ENCODE measurements around the gene MITF. TPM values are rescaled to one million over a fixed set of nuclear protein-coding genes. Genes with fewer than 3 reads are reported as not detected.
A peak's percentile ranks its signal among the peaks of the same experiment; 100 is the strongest.

MITF gene
- total and polyA plus RNA-seq, 4 donors: 0.91 to 2.9 (median 2.3) TPM

DNA sequence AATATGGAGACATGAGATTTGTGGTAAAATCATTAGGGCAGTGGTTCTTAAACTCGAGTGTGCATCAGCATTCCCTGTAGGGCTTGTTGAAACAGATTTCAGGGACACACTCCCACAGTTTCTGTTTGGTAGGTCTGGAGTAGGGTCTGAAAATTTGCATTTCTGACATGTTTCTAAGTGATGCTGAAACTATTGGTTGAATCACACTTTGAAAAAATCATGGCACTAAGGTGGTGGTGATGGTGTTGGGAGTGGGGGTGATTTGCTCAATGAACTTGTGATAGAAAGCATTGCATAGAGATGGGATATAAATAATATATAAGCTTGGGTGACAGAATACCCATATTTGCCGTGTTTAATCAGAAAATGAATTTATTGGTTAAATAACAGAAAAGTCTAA is 11.3 kb downstream of the MITF start:
- Histone ChIP-seq H3K27ac (ENCODE audit: low read depth in 1 of 2, low read length in 2 of 2) (no peak overlapping the region), H3K4me1 (ENCODE audit: control insufficient read depth in 4 of 4, insufficient read depth in 4 of 4, low read length in 3 of 4) (no peaks in the 10 kb centered on the region), H3K9ac (ENCODE audit: low read depth in 1 of 2, low read length in 2 of 2) (no peak overlapping the region), H3K27me3 (ENCODE audit: control insufficient read depth in 4 of 4, insufficient read depth in 4 of 4, low read length in 3 of 4) (no peaks in the 10 kb centered on the region), H3K4me3 (ENCODE audit: low read depth in 1 of 3, low read length in 3 of 3) (no peak overlapping the region), H3K9me3 (ENCODE audit: control insufficient read depth in 4 of 4, low read length in 3 of 4) (no peaks in the 10 kb centered on the region), H3K36me3 (ENCODE audit: control insufficient read depth in 4 of 4, insufficient read depth in 3 of 4, low read depth in 1 of 4, low read length in 3 of 4) (no peaks in the 10 kb centered on the region)
- 82% methylated on average over 2 of the region's 2 CpGs for WGBS
- TF ChIP-seq NR2F2 (IDR thresholded peaks at IDR 0.05) (no peak), RAD21 (IDR thresholded peaks at IDR 0.05) (no peak)
- TF ChIP-seq, protein P1, sequence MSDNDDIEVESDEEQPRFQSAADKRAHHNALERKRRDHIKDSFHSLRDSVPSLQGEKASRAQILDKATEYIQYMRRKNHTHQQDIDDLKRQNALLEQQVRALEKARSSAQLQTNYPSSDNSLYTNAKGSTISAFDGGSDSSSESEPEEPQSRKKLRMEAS (IDR thresholded peaks at IDR 0.05): no peak
- DNase-seq (ENCODE audit: low spot score): no peak

DNA sequence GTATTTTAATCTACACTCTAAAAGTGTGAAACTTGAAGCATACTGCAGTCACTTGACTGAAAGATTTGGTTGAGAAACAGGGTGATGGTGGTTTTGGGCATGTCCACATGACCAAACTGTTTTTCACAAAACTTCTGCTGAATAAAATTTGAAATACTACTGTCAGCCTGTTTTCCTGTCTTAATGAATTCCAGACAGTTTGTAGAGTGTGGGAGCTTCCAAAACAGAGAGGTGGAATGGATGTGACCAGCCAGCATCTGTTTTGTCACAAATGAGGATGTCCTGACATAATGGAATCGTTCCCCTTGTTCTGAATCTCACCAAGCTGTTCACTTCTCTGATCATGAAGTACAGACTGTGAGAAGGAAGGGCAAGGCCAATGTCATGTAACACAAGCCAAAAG is 11.8 kb downstream of the MITF start:
- Histone ChIP-seq H3K36me3 (ENCODE audit: control insufficient read depth in 4 of 4, insufficient read depth in 3 of 4, low read depth in 1 of 4, low read length in 3 of 4) (no peaks in the 10 kb centered on the region), H3K4me3 (ENCODE audit: low read depth in 1 of 3, low read length in 3 of 3) (no peak overlapping the region), H3K9me3 (ENCODE audit: control insufficient read depth in 4 of 4, low read length in 3 of 4) (no peaks in the 10 kb centered on the region), H3K4me1 (ENCODE audit: control insufficient read depth in 4 of 4, insufficient read depth in 4 of 4, low read length in 3 of 4) (peaks cover 0 to 1% (median 0%) of the 10 kb centered on the region in 4 donors), H3K27me3 (ENCODE audit: control insufficient read depth in 4 of 4, insufficient read depth in 4 of 4, low read length in 3 of 4) (no peaks in the 10 kb centered on the region), H3K27ac (ENCODE audit: low read depth in 1 of 2, low read length in 2 of 2) (no peak overlapping the region), H3K9ac (ENCODE audit: low read depth in 1 of 2, low read length in 2 of 2) (no peak overlapping the region)
- TF ChIP-seq, protein P1 (IDR thresholded peaks at IDR 0.05): no peak
- peak; percentile 39 for TF ChIP-seq NR2F2 (IDR thresholded peaks at IDR 0.05)
- TF ChIP-seq, protein P2, sequence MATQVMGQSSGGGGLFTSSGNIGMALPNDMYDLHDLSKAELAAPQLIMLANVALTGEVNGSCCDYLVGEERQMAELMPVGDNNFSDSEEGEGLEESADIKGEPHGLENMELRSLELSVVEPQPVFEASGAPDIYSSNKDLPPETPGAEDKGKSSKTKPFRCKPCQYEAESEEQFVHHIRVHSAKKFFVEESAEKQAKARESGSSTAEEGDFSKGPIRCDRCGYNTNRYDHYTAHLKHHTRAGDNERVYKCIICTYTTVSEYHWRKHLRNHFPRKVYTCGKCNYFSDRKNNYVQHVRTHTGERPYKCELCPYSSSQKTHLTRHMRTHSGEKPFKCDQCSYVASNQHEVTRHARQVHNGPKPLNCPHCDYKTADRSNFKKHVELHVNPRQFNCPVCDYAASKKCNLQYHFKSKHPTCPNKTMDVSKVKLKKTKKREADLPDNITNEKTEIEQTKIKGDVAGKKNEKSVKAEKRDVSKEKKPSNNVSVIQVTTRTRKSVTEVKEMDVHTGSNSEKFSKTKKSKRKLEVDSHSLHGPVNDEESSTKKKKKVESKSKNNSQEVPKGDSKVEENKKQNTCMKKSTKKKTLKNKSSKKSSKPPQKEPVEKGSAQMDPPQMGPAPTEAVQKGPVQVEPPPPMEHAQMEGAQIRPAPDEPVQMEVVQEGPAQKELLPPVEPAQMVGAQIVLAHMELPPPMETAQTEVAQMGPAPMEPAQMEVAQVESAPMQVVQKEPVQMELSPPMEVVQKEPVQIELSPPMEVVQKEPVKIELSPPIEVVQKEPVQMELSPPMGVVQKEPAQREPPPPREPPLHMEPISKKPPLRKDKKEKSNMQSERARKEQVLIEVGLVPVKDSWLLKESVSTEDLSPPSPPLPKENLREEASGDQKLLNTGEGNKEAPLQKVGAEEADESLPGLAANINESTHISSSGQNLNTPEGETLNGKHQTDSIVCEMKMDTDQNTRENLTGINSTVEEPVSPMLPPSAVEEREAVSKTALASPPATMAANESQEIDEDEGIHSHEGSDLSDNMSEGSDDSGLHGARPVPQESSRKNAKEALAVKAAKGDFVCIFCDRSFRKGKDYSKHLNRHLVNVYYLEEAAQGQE (IDR thresholded peaks at IDR 0.05): no peak
- TF ChIP-seq FOXA2 (IDR thresholded peaks at IDR 0.05): no peak
- no peak for TF ChIP-seq TAF1 (conservative IDR thresholded peaks at IDR 0.05)
- TF ChIP-seq EGR1 (IDR thresholded peaks at IDR 0.05; ENCODE audit: low read depth in 2 of 2): no peak
- TF ChIP-seq, protein P3, sequence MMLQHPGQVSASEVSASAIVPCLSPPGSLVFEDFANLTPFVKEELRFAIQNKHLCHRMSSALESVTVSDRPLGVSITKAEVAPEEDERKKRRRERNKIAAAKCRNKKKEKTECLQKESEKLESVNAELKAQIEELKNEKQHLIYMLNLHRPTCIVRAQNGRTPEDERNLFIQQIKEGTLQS (IDR thresholded peaks at IDR 0.05): no peak
- 74% methylated on average over 1 of the region's 1 CpG for WGBS
- DNase-seq (ENCODE audit: low spot score): no peak

DNA sequence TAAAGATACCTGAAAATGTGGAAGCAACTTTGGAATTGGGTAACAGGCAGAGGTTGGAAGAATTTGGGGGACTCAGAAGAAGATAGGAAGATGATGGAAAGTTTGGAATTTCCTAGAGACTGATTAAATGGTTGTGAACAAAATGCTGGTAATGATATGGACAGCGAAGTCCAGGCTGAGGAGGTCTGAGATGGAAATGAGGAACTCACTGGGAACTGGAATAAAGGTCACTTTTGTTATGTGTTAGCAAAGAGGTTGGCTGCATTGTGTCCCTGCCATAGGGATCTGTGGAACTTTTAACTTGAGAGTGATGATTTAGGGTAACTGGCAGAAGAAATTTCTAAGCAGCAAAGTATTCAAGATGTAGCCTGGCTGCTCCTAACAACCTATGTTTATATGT is 13.0 kb downstream of the MITF start:
- H3K4me1 ChIP-seq (ENCODE audit: control insufficient read depth in 4 of 4, insufficient read depth in 4 of 4, low read length in 3 of 4): peaks cover 0 to 1% (median 0%) of the 10 kb centered on the region in 4 donors
- H3K27me3 ChIP-seq (ENCODE audit: control insufficient read depth in 4 of 4, insufficient read depth in 4 of 4, low read length in 3 of 4): no peaks in the 10 kb centered on the region
- no peak for DNase-seq (ENCODE audit: low spot score)
- no peak overlapping the region for H3K27ac ChIP-seq (ENCODE audit: low read depth in 1 of 2, low read length in 2 of 2)
- no peak overlapping the region for H3K9ac ChIP-seq (ENCODE audit: low read depth in 1 of 2, low read length in 2 of 2)
- H3K36me3 ChIP-seq (ENCODE audit: control insufficient read depth in 4 of 4, insufficient read depth in 3 of 4, low read depth in 1 of 4, low read length in 3 of 4): no peaks in the 10 kb centered on the region
- H3K4me3 ChIP-seq (ENCODE audit: low read depth in 1 of 3, low read length in 3 of 3): no peak overlapping the region
- WGBS: 71% methylated on average over 1 of the region's 1 CpG
- H3K9me3 ChIP-seq (ENCODE audit: control insufficient read depth in 4 of 4, low read length in 3 of 4): no peaks in the 10 kb centered on the region
- no peak for TF ChIP-seq SP1 (IDR thresholded peaks at IDR 0.05)
- no peak for TF ChIP-seq YY1 (IDR thresholded peaks at IDR 0.05)
- TF ChIP-seq JUND (IDR thresholded peaks at IDR 0.05): no peak
- TF ChIP-seq TAF1 (conservative IDR thresholded peaks at IDR 0.05): no peak
- TF ChIP-seq, protein P1 (IDR thresholded peaks at IDR 0.05): no peak
